A204.1 (cell line): Measurements from ENCODE around the gene ADCY9.

Source experiments
- FAIRE-seq: peaks from 2 replicates; lab custom pipeline; 2012; peaks lifted over from hg19 to GRCh38; lab: Jason Lieb, UNC

Gene ADCY9

DNA sequence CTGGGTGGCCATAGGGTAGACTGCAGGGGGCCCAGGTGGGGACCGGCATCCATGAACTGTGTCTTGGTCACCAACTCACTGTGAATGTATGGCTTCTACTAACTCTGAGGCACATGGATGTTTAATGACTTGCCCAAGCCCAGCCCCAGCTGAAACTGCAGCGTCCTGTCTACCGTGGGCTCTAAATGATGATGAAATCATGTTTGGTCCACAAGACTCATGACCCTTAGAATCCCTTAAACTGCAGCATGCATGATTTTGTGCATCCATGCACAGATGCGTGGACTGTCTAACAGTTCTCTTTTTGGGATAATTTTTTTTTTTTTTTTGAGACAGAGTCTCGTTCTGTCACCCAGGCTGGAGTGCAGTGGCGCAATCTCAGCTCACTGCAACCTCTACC lies 203.3 kb downstream of the ADCY9 start:
- FAIRE-seq: no peak
